NCI-H2107 (cell line): ENCODE data around the gene ESR2.
"Not testable (repeated sequence)": the region's sequence is repeated elsewhere in the genome, so short reads cannot be mapped to it uniquely, and the experiment has no call there.

ENCODE experiments used
- DNase-seq: peaks from one replicate; lab custom pipeline; 2025; lab: John Stamatoyannopoulos, UW

Gene ESR2

DNA sequence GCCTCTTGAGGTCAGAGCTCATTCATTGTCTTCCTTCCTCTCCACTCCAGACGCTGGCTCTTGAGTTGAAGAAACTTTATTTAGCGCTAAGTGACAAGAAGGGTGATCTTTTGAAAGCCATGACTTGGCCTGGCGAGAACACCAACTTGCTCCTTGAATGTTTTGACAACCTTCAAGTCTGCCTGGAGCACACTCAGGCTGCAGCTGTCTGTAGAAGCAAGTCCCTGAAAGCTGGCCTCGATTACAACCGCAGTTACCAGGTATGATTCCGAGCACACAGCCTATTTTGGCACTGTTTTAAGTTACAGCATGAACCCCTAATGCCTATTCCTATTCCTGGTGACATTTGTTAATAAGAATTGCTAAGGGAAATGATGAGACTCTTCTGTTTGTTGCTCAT, 167.6 kb downstream of the ESR2 start:
- no peak for DNase-seq

DNA sequence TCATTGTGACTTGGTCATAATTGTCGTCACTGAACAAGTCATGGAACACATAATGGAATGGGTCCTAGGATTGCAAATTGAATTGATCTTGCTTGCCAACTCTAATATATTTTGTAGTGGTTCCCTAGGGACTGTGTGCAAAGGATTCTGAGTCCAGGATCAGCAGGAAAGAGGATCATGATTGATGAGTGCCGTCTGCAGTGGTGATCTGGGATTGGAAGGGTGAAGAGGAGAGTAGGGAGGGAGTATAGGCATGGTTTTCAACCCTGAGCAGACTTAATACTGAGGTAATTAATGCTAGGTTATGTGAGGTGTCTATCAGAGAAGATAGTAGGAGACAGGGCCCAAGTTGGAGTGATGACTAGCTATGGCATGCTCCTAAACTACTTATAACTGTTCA, 168.9 kb downstream of the ESR2 start:
- no peak for DNase-seq

- DNase-seq, result no peak
Measured at GRCh38 chr14:64123241-64123822, 170.8 kb downstream of the ESR2 start.

GRCh38 chr14:64119980-64120379, 174.2 kb downstream of the ESR2 start:
- no peak for DNase-seq

DNA sequence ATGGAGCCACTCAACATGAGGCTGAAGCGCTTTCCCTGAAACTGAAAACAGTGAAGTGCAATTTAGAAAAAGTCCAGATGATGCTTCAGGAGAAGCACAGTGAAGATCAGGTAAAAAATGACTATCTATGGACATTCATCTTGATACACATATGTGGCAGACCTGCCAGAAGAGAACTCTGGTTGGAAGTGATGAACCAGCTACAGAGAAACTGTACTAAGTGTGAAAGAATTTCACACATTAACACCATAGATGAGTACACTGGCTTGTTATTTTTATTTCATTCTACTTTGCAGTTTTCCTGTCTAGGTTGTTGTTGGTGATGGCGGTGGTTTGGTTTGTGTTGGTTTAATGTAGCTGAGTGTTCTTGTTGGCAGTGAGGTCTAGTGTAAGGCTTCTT, 174.7 kb downstream of the ESR2 start:
- DNase-seq, result no peak

DNA sequence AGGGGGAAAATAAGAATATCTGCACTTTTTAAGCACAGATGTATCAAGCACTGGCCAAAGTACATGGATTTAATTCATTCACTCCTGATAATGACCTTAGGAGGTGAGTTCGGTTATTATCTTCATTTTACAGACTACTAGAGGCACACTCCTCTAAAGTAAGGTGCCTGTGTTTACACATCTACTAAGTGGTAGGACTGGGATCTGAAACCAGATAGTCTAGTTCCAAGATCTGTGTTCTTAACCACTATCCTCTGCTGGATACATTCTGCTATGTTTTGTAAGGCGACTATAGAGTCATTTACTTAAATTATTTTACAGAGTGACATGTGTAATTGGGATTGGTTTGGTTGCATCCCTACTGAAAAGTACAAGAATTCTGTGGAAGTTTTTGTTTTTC, 175.3 kb downstream of the ESR2 start:
- DNase-seq, result no peak

DNA sequence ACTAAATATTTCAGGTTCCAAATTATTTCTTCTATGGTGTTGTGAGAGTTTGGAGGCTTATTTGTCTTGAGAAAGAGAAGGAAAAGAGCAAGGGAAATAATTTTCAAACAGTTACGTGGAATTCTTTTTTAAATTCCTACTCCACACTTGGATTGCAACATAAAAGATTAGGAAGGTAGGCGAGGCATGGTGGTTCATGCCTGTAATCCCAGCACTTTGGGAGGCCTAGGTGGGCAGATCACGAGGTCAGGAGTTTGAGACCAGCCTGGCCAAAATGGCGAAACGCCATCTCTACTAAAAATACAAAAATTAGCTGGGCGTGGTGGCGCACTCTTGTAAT, 175.8 kb downstream of the ESR2 start:
- DNase-seq, result not testable (repeated sequence)

DNA sequence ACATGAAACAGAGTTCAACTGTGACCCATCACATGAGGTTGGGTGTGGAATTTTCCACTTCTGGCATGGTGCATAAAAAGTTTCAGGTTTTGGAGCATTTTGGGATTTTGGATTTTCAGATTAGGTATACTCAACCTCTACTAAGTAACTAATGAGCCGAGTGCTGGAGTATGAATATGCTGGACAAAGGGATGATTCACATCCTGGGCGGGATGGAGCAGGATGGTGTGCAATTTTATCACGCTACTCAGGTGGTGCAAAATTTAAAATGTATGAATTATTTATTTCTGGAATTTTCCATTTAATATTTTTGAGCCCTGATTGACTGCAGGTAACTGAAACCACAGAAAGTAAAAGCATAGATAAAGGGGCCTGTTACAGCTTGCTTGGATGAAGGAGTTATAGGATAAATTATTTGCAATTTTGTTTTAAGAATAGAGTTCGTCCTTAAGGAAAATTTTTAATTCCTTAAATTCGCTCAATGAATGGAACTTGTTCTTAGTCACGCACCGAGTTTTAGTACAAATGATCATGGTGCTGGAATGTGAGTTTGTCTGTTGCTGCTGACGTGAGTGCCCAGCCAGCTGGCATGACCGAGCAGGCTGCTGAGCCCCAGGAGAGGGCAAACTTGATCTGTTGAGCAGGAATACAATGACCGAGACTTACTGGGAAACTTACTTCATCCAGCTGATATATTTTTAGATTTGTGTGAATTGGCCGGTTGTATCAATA, 176.3 kb downstream of the ESR2 start:
- no peak for DNase-seq

DNA sequence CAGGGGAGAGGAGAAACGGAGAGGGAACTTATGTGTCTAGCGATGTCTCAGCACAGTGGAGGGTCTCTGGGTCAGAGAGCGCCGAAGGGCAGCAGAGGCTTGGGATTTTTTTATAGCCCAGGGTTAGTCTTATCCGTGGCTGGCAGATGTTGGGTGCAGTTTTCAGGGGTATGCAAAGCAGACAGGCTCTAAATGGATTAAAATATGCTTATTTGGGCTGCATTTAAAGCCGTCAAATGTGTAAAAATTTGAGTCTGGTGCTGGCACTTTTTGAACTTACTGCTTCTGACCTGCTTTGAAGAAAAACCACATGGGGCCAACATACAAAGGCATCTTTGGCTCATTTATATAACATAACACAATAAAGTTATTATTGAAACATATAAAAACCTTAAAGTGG, 178.8 kb downstream of the ESR2 start:
- no peak for DNase-seq

DNA sequence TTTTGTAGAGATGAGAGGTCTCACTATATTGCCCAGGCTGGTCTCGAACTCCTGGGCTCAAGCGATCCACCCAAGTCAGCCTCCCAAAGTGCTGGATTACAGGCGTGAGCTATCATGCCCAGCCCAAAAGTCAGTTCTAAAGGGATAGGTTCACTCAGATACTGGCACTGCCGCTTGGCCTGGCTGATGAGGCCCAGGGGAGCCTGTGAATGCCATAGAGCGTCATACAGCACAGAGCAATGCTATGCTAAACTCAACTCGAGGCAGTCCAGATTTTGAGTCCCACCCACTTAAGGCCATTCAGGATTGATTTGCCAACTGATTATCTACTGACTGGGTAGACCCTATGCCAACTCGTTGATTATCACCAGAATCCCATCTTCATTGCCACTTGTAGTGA, 179.4 kb downstream of the ESR2 start:
- no peak for DNase-seq

- DNase-seq, result no peak
Measured at GRCh38 chr14:64114166-64114565, 180.0 kb downstream of the ESR2 start.

- peak; percentile 74 for DNase-seq
Measured at GRCh38 chr14:64112867-64113678, 181.1 kb downstream of the ESR2 start.

GRCh38 chr14:64110802-64111201, 183.4 kb downstream of the ESR2 start:
- DNase-seq, result no peak

- no peak for DNase-seq
Measured at GRCh38 chr14:64109819-64110554, 184.2 kb downstream of the ESR2 start.

- no peak for DNase-seq
Measured at GRCh38 chr14:64107438-64107837, 186.7 kb downstream of the ESR2 start.

DNA sequence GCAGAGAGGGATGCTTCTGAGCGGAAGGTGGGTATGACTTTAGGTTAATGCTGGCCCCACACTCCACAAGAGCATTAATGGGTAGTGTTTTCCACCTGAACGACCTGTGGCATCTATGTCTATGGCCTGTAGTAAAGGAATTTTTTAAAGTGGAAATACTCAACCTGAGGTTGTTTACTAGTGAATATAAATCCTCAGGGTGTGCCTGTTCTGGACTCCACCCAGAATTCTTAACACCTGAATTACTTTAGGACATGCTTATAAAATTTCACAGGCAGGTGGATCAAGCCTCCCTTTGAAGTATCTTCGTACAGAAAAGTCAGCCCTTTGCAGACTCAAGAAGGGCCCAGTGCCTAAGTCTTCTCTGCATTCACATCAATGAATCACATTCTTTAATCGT, 196.1 kb downstream of the ESR2 start:
- DNase-seq, result no peak

- DNase-seq, result no peak
Measured at GRCh38 chr14:64095620-64096019, 198.6 kb downstream of the ESR2 start.

DNA sequence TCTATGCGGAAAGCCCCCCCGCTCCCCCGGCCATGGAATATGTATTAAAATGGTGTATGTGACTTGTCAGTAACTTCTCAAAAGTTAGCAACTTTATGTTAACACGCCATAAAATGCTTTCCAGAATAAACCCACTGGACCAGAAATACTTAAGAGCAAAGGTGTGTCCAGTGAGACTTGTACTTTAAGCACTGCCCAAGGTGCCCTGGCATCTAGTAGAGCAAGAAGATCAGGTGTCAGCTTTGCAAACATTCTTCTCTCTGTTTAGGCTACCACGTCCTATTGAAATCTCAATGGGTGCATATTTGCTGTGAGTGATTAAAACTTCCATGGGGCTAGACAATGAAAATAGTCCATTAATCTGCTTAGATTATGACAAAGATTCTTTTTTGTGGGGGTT, 201.2 kb downstream of the ESR2 start:
- DNase-seq, result no peak

DNA sequence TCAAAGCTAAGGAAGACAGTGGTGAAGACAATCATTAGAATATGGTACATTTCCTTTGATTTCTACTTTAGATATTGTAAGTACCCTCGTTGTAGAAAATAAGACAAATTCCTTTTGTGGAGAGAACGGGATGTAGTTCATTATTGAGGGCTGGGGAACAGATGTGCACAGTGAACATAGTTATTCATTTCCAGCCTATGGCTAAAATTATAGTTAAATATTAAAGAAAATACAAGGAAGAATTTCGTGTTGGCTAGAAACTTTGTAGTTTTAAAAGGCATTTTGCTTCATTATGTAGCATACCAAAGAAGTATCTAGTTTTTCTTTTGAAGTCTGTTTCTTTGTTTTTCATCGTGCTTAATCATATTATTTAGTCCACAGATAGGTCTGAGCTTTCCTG, 201.8 kb downstream of the ESR2 start:
- no peak for DNase-seq

DNA sequence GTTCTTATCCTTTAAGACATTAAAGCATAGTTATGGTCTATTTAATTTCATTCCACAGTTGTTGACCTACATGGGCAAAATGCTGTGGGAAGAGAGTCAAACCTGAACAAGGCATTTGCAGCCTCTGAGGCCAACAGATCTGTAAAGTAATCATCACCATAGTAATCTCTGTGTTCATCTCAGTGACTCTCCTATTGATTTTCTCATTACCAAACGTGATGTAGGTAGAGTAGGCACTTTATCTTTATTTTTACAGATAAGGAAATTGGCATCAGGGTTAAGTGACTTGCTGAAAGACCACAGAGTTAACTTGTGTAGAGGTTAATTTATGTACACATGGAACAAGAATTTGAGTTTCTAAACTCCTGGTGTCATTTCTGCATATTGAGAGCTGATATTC, 203.0 kb downstream of the ESR2 start:
- no peak for DNase-seq

- DNase-seq, result no peak
Measured at GRCh38 chr14:64089920-64090319, 204.3 kb downstream of the ESR2 start.

GRCh38 chr14:64088647-64088964, 205.6 kb downstream of the ESR2 start:
- DNase-seq, result no peak

- DNase-seq, result no peak
Measured at GRCh38 chr14:64082837-64083236, 211.3 kb downstream of the ESR2 start.
